NCI-H524 (cell line): Measurements from ENCODE around the gene PTPRT.

Experiments used
- DNase-seq, 2 experiments: peaks; one replicate each; lab custom pipeline; 2025; lab: John Stamatoyannopoulos, UW

Gene PTPRT

DNA sequence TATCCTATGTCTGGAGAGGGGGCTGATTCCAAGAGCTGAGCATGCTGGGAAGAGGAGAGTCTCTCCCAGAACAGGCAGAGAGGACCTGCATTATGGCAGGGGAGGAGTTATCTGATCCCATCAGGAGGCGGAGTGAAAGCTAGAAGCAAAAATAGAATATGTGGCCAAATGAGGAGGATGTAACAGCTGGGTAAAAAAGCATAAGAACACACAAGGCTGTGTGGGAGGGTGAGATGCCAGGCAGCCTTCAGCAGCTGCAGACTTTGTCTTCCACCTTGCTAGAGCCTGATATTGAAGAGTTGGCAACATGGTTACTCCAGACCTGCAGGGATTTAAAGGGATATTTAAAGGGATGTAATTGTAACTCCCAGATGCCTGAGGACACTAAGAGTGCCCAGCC is 167.1 kb downstream of the PTPRT start:
- no peak for DNase-seq

DNA sequence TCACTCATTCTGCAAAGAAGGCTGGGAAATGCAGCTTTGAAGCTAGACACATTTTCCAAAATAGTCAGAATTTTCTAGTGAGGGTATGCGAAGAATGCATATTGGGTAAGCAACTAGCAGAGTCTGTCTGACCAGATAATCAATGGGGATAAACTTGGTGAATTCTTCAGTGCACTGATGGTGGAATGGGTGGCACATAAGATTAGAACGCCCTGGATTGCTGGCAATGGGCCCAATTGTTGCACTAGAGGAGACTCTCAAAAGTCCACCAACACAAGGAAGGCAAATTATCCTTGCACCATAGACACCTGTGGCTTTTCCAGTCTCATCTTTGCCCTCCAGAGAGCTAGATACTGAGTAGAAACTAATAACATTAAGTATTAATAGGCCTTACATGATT is 167.6 kb downstream of the PTPRT start:
- DNase-seq: no peak

DNA sequence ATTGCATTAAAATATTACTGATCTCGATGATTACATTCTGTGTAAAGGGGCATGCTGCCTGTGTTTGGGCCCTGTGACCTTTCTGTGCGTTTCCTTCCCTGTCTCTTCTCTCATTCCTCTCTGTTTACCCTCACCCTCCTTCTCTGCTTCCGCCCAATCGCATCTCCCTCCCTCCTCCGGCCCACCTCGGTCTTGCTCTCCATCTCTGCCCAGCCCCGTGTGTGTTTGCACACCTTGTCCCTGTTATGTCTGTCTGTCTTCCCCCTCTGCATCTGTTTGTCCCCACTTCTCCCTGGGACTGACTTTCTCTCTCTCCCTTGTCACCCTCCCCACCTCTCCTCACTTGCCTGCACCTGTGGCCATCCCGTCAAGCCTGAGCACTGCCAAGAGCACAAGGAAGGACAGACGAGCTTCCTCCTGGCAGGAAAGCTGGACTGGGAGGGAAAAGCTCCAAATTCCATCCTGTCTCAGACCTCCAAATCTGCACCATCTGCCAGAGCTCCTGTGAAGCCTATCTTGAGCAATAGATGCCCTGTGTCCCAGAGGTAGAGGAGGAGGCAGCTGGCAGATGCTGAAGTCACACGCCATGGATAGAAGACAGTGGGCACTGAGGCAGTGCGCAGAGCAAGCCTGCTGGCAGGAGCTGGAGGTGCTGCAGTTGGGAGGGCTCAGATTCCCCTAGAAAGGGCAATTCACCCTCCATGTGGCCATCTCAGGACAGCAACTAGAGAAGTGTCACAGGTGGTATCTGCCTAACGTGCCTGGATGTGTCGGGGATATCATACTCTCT is 172.3 kb downstream of the PTPRT start:
- DNase-seq: peak; percentile 86 to 95

DNA sequence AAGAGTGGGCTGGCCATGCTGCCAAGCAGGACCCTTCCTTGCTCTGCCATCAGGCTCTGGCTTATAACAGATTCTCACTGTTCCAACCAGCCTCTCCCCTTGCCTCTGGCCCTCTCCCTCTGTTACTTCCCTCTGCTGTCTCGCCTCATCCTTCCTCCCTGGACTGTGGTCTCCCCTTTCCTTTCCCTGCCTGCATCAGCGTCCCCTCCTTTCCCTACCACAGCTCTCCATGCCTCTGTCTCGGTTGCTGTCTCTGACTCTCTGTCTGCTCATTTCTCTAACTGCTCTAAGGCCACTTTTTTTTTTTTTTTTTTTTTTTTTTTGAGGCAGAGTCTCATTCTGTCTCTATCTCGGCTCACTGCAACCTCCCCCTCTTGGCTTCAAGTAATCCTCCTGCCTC is 173.4 kb downstream of the PTPRT start:
- DNase-seq: no peak

DNA sequence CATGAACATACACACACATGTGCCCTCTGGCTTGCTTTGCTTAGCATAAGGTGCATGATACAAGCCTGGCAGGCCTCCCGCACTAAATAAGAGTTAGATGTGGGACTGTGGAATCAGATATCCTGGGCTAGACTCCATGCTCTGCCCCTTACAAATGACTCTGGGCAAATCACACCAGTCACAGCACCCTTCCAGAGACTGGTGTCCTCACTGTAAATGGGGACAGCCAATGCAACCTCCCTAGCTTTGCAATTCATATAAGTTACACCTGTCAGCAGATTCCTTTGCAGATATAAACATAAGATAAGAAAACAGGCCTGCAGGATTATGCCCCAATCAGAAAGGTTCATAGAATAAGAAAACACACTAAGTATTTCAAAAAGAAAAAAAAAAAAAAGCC is 174.1 kb downstream of the PTPRT start:
- DNase-seq: no peak

DNA sequence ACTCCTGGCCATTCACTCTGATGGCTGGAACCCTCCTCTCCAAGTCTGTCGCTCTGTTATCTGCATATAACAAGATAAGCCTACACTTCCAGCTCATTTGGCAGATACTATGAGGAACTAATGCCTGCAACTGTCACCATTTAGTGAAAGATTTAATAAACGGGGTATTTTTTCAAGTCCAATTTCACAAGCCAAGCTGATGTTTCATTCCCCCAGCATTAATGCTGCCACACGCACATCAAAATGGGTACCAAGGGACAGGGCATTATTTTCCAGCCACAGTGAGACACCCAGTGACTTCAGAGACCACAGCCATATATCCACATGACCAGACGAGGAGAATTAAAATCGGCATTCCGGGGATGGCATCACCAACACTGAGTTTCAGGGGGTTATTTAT is 175.5 kb downstream of the PTPRT start:
- DNase-seq: no peak

DNA sequence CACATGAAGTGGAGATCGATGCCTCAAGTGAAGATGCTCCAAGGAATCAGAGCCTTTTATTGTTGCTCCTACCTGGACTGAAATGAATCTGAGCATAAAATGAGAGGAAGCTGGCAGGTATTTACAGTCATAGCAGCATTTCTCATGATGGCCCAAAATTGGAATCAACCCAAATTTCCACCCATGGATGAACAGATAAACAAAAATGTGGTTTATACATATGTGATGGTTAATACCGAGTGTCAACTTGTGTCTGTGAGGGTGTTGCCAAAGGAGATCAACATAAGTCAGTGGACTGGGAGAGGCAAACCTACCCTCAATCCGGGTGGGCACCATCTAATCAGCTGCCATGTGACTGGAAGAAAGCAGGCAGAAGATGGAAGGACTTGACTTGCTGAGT is 178.2 kb downstream of the PTPRT start:
- DNase-seq: no peak

DNA sequence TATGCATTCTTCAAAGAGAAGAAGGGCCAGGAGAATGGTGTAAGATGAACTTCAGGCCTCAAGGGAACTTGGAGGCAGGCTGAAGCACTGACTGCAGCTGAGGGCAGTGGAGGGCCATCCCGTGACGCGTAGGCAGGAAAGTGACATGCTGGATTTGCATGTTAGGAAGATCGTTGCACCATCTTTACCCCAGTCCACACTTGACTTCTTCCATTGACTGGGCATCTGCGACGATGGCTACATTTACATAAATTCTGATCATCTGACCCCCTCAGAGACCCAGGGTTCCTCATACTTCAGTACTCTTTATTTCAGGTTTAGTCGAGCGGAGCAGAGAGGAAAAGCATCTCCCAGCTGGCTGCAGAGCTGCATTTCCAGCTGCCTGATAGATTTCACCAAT is 180.2 kb downstream of the PTPRT start:
- DNase-seq: no peak

DNA sequence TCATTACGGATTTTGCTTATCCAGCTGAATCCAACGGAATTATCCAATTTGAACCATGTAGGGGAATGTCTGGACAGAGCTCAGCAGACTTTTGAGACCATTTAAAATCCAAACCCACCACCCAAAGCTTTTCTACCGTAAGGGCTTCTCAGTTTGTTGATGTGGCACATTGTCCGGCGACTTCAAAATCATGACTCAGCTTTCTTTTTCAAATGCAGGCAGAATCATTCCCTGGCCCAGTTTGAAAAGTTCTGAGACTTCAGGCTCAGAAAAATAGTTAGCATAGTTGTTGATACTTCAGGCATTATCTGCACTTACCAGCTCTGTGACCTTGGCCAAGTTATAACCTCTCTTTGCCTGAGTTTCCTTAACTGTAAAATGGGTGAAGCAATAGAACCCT is 182.2 kb downstream of the PTPRT start:
- no peak for DNase-seq

DNA sequence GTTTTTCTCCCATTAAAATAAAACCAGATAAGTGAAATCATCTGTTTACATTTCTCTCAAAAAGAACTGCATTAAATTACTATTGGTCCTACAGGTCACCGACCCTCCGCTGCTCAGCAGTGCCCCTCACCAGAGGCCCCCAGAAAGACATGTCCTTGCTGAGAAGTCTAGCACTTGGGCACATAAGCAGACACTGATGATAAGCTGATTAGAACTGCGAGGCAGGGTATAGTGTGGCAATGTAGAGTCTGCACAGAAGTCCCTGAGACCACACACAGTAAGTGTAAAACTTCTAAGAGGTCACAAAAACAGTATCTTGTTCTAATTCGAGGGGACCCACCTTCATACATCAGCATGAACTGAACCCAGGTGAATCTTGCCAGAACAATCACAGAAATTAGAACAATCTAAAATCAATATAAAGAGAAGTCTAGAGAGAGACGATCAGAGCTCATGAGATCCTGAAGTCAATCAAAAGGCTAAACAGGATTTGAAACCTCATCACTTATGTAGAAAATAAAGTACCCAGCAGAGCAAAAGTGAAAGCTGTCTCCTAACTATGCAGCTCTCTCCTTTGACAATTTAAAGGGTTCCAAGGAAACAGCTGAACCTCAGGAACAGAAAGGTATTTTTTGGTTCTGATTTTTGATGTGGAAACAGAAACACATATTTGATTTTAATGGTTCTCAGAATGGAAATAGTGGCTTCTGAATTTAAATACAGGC is 182.9 kb downstream of the PTPRT start:
- no peak for DNase-seq

DNA sequence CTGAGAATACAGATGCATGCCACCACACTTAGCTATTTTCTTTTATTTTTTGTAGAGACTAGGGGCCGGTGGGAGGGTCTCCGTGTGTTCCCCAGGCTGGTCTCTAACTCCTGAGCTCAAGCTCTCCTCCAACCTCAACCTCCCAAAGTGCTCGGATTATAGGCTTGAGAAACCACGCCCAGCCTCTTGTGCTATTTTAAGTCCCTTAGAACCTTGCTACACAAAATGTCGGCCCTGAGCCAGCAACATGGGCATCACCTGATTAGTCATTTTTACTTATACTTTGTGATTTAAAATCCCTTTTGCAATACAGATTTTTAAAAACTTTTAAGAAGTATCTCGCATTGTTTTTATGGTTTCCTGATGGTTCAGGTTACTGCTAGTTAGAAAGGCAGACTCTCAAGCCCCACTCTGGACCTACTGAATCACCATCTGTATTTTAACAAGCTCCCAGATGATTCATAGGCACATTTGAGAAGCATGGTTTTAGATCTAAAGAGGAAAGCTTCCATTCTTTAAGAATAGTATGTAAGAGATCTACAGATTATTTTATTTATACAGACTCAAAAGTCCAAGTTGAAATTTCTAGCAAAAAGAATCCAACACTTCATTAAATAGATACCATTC is 186.3 kb downstream of the PTPRT start:
- no peak for DNase-seq

DNA sequence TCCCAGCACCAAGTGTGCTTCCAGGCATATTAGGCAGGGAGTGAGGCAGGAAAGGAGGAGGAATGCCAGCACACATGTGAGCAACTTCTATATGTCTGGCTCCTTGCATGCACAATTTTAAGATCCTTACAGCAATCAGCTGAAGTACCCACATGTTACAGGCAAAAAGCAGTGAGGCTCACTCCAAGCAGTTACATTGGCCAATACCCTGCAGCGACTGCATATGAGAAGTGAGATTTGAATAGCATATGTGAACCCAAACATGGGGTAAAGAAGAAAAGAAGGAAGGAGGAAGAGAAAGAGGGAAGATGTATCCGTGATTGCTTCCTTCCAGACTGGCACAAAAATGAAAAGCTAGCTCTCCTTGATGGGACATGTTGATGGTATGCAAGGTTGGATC is 193.6 kb downstream of the PTPRT start:
- no peak for DNase-seq

DNA sequence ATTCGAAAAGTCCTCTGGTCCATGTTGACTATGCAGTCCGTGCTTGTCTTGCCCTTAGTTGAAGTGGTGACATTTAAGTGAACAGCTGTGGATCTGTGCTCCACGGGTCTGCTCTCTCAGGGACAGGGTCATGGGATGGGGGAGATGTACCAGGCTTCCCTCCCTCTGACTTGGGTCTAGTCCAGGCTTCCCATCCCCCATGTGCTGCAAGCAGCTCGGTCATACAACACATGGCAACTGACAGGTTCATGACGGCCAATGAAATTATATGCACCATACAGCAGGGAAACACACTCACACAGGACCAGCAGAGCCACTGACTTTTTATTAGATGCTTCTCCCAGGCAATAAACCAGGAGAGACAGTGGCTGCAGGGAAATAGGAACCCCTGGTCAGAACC is 201.4 kb downstream of the PTPRT start:
- no peak for DNase-seq

DNA sequence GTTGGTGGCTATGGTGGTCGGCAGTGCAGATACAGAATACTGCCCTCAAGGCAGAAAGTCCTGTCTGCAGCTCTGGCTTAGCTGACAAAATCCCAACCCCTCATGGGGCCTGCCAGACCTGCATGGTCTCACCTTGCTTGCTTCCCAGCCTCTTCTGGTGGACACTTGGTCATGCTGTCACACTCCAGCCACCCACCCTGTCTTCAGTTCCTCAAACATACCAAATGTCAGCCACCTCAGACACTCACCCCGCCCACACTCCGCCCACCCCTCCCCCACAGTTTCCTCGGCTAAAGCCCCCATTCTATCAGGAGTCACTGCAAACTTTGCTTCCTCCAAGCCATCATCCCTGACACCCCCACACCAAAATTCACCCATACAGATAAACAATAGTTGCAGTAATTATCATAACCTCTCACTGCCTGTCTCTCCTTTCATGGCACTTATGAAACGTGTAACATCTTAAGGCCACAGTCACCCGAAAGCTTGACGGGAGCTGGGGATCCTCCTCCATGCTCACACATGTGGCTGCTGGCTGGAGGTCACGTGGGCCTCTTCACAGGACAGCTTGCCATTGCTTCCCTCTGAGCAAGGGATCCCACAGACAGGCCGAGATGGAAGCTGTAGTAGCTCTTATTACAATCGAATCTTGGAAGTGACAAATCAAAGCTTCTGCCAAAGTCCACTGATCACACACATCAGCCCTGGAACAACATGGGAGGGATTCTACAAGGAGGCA is 202.2 kb downstream of the PTPRT start:
- no peak for DNase-seq

DNA sequence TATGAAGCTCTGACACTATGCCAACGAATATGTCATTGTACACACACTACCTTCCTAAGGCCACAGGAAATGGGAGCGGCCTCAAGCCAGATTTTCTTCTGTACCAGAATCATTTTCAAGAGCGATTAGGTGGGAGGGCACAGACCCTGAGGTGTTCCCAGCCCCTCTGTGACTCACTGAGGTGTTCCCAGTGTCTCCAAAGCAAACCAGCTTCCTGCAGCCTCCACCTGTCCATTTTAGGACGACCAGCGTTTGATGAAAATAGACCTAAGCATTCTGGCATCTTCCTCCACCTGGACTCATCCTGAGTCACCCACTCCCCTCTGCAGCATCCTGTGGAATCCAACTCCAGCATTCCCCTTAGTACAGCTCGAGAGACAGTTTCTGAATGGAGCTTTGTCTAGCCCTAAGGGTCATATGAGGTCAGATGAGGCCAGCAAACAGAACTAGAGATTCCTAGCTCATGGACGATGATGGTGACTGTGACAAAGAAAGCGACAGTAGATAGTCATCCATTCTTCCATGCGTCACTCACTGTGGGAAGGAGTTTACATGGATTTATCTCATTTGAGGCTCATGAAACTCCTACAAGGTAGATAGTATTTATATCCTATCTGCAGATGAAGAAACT is 203.4 kb downstream of the PTPRT start:
- DNase-seq: no peak

DNA sequence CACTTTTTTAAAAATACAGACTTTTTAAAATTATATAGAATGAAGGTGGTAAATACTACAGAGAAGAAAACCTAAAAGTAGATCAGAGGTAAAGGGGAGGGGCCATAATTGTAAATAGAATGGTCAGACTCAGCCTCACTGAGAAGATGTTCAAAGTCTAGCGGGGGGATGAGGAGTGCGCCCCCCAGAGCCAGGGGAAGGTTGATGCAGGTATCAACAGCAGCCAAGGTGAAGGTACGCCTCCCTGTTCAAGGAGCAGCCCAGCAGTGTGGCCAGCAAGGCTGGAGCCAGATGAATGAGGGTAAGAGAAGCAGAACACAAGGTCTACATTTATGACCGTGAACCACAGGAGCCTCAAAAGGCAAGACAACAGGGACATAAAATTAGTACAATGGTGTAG is 204.1 kb downstream of the PTPRT start:
- DNase-seq: no peak

DNA sequence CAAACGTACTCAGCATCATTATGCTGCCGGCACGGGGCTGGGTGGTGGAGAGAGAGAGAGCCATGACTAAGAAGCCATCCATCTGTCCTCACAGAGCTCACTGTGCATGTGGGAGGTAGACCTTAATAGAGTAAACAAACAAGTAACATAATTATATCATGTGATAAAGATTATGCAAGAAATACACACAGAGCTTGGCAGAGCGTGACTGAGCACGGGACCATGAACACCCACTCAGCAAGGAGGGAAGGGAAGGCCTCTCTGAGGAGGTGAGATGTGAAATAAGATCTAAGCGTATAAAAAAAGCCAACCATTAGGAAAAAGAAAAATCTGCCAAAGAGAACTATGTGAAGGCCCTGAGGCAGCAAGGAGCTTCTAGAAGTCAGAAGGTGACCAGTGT is 207.5 kb downstream of the PTPRT start:
- no peak for DNase-seq

DNA sequence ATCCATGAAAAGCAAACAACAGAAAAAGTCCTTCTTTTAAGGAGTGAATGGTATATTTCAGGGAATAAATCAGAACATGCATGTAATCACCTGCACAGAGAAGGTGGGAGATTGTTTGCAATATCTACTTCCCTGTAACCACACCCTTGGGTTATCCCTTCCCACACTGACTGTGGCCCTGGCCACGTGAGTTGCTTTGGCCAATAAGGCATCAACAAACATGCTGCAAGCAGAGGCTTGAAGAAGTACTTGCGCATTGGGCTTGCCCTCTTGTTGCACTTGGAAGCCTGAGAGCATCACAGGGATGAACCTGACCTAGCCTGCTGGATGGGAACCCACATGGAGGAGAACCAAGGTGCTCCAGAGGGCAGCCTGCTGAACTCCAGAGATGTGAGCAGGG is 208.5 kb downstream of the PTPRT start:
- DNase-seq: no peak

DNA sequence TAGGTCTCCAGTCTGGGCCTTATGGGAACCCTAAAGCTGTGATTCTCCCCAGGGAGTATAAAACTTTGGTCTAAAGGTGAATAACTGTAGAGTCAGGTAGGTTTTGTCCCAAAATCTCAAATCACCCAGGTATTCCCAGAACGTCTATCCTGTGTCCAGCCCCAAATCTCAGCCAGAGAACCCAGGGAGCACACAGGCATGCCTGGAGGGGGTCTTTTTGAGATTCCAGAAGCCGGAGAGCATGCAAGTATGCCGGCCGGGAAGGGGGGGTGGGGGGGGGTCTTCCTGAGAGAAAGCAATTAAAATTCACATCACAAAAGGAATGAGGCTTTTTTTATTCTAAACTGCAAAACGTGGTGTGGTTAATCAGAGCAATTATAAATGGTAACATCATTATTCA is 210.0 kb downstream of the PTPRT start:
- no peak for DNase-seq

DNA sequence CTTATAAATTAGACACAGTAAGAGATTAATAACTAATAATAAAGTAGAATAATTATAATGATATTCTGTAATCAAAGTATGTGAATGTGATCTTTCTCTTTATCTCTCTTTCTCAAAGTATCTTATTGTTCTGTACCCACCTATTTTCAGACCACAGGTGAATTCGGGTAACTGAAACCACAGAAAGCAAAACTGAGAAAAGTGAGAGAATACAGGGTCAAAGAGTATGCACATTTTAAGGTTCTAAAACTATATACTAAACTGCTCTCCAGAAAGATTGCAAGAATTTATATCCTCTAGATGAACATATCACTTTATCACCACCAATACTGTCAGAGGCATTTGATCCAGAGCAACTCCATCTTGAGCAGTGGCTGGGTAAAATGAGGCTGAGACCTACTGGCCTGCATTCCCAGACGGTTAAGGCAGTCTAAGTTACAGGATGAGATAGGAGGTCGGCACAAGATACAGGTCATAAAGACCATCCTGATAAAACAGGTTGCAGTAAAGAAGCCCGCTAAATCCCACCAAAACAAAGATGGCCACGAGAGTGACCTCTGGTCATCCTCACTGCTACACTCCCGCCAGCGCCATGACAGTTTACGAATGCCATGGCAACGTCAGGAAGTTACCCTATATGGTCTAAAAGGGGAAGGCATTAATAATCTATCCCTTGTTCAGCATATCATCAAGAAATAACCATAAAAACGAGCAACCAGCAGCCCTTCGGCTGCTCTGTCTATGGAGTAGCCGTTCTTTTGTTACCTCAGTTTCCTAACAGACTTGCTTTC is 211.3 kb downstream of the PTPRT start:
- no peak for DNase-seq

DNA sequence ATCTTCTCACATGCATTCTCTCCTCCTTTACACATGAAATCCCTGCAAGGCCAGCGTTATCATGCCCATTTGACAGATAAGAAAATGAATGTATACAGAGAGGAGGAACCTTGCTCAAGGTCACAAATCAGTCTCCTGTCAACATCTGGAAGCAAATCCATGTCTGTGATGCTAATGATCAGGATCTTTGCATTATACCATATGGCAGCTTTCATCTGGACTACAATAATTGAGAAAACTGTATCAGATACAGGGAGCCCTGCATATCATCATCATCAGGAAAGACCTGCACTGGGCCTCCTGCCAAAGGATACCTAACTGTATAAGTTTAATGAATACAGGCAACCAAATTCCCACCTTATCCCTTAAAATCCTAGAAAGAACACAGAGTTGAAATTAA is 213.7 kb downstream of the PTPRT start:
- DNase-seq: no peak
